HG03460 (cell line): ENCODE data around the gene RSU1.
A peak's percentile ranks its signal among the peaks of the same experiment; 100 is the strongest.
"Not testable (repeated sequence)": the region's sequence is repeated elsewhere in the genome, so short reads cannot be mapped to it uniquely, and the experiment has no call there.

Source experiments
- ATAC-seq: cut with Tn5 transposase; IDR thresholded peaks from one replicate; pipeline ENCODE4 v1.9.1; 2021; ENCODE audit not compliant: unreplicated experiment

The RSU1 gene

DNA sequence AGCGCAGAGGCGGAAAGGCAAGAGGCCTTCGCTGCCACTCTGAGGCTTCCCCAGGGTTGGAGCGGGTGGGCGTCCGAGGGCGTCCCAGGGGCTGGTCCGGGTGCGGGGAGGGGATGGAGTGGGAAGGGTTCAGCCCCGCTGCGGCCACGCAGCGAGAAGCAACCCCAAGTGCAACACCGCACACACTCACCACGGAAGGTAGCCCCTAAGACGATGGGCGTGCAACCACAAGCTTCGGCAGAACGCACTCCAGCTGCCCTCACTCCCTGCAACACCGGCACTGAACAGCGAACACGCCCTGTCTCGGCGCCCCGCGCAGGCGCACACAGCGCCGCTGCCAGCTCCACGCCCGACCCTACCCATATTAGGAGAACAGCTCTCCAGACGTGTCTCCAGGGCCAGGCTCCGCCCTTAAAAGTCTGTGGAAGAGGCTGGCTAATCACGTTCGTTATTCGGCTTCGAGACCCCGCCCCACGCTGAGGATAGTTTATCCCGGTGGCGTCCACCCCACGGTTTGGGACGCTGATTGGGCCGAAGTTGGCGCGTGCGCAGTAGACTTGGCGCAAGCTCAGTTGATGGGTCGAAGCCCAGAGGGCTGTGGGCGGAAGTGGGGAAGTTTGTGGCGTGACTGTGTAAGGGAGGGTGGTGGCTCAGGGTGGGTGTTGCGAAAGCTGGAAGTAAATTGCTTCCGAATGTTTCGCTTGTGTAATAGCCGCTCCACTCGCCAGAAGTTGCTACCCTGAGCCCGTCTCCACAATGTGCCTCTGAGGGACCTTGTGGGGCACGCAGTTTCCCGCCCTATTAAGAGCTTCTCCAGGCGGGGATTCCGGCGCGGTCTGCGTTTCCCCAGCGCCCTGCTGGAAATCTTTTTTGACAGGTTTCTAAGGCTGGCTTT is at the start of gene RSU1:
TSS of gene RSU1 (minus strand) at position 300 of the 895 bp plus-strand sequence. CDS start 343 bp downstream, outside the sequence.
- ATAC-seq, result peak; percentile 96

DNA sequence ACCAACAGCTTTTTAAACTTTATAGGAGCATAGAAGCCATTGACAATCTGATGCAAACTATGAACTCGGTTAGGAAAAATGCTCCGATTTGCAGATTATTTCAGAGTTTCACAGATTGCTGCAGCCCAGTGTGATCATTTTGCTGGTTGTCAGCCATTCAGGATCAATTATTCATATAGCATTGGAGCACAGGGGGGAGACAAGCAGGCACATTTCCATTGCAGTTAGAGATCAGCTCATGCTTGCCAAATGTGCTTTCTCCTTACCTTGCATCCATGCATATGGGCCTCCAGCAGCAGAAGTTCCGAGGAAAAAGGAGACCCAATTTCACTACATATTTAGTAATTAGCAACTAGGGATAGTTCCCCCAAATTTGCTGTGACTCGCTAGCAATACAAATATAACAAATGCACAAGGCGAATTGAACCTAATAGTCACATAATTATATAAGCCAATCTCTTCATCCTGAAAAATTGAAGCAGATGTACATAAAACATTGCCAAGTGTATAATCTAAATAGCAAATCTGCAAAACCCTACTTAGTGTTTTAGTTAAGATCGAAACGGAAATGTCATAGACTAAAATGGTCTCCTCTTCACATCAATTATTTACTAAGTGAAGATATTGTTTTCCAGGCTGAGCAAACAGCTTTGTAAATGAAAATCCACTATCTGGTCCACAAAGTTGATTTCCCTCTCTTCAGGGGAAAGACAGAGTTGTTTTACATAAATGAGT is 49.5 kb upstream of the RSU1 start:
- no peak for ATAC-seq

DNA sequence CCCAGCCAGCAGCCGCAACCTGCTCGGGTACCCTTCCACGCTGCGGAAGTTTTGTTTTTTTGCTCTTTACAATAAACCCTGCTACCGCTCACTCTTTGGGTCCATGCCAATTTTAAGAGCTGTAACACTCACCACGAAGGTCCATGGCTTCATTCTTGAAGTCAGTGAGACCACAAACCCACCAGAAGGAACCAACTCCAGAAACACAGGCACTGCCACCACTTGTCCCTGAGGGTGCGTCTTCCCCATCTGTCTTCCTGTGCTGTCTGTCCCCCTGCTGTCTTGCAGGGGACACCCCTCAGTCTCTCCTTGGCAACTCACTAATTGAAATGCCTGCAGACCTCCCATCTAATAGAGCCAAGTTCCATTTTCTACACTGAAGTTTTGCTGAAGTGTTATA is 48.5 kb upstream of the RSU1 start:
- no peak for ATAC-seq

GRCh38 chr10:16863766-16864165 is 46.5 kb upstream of the RSU1 start:
- no peak for ATAC-seq

- no peak for ATAC-seq
Measured at GRCh38 chr10:16857419-16857818, 40.2 kb upstream of the RSU1 start.

DNA sequence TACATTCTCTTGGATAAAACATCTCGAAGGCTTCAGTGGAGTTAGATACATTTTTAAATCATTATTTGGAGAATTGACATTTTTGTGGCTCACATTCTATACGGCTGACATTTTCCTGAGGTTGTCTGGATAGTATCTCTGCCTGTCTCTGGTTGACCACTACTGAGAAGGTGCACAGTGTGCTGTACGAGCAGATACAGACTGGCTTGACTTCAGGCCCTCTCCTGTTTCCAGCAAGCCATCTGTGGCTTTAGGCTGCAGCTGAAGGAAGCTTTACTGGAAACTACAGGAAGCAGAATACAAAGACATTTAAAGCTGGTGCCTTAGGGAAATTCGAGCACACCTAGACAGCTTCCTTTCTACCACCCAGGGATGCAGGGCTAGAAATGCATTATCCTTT is 39.3 kb upstream of the RSU1 start:
- no peak for ATAC-seq

DNA sequence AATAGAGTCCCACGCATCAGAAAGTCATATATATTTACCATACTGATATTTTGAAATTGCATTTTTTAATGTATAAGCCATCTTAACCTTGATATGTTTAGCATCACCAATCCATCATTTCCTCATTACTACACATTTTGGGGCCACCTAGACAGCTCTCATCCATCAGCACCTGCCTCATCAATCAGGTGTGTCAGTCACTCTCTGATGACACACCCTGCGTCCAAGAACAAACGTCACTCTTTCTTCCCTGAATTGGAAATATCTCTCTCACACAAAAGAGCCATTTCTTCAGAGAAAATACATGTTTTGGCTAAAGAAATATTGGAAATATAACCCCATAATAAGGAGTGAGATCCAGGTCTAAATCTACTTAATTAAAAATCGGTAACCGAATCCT is 38.9 kb upstream of the RSU1 start:
- no peak for ATAC-seq

GRCh38 chr10:16854623-16855022 is 37.4 kb upstream of the RSU1 start:
- ATAC-seq, result no peak

DNA sequence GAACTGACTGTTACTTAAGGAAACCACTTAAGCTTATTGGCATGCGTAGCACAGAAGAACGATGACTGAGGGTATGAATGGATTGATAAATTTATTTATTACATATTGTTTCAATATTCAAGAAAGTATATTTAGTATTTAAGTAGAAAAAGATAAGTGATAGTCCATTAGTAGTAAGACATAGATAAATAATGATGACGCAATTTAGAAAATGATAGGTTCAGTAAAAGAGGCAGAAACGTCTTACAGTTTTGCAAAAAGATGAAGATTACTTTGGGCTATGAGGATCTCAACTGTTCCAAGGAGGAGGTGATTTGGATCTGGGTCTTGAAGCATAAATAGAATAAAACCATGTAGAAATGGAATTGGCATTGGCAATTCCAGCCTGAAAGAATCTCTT is 36.6 kb upstream of the RSU1 start:
- no peak for ATAC-seq

- ATAC-seq, result no peak
Measured at GRCh38 chr10:16853201-16853600, 36.0 kb upstream of the RSU1 start.

GRCh38 chr10:16852624-16853023 is 35.4 kb upstream of the RSU1 start:
- ATAC-seq, result no peak

- no peak for ATAC-seq
Measured at GRCh38 chr10:16848562-16849154, 31.4 kb upstream of the RSU1 start.

DNA sequence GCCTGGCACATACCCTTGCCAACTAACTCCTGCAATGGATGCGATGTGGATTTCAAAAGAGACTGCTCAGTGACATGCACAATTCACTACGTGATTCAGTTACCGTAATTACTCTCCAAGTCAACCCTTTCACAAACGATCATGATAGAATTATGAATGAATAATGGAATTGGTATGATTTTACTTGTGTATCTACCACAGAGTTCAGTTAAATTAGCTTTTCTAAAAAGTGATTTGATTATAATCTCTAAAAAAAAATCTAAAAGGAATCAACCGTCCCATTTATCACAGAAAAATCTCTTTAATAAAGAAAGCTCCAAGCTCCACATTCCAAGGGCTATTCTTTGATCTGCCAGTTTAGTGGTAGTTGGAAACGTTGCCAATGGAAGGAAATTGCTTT is 30.4 kb upstream of the RSU1 start:
- ATAC-seq, result no peak

GRCh38 chr10:16845248-16845647 is 28.0 kb upstream of the RSU1 start:
- no peak for ATAC-seq

- no peak for ATAC-seq
Measured at GRCh38 chr10:16843252-16843870, 26.1 kb upstream of the RSU1 start.

DNA sequence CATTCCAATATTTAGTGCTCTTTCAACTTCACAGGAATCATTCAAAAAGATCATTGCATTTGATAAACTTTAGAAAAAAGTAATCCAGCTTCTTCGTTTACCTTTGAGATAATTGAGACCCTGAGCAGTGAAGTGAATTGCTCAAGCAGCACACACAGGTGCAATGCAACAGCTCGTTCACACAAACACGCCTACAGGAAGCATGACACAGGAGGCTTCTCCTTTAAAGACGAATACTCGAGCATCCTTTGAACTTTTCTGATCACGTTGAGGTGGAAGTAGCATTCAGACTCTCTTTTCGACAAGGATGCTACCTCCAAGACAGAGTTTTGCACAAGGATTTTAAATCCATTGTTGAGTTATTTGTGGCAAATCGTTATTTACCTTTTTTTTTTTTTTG is 18.0 kb upstream of the RSU1 start:
- no peak for ATAC-seq

GRCh38 chr10:16832351-16833080 is 15.3 kb upstream of the RSU1 start:
- ATAC-seq, result no peak

DNA sequence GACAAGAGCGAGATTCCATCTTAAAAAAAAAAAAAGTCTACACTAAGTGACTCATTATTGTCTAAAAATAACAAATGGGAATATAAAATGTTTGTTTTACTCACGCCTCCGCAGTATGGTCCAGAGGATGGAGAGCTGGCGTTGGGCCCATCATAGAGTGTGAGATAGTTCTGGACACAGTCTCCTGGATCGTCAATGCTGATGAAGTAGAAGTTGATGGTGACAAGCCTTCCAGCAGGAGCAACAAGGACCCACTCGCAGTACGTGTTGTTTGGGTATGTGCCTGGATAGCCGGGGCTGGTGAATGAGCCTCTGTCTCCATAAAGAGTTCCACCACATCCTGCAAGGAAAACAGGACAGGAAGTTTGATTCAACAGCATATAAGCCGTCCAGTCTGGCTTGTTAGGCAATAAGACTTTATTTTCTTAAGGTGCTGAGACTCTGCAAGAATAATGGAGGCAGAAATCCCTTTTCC is 11.5 kb upstream of the RSU1 start:
- ATAC-seq, result no peak

GRCh38 chr10:16828114-16828568 is 10.9 kb upstream of the RSU1 start:
- ATAC-seq, result peak; percentile 82

- ATAC-seq, result not testable (repeated sequence)
Measured at GRCh38 chr10:16827474-16827873, 10.2 kb upstream of the RSU1 start.
